IPS-NIHi7 (cell line): ENCODE data around the gene C18orf54.
"Not testable (repeated sequence)": the region's sequence is repeated elsewhere in the genome, so short reads cannot be mapped to it uniquely, and the experiment has no call there.

ENCODE experiments used
- DNase-seq: peaks from one replicate; pipeline ENCODE4 v3.0.0; 2012; ENCODE audit warnings: mixed read lengths; ENCODE audit errors: extremely low spot score

The C18orf54 gene

DNA sequence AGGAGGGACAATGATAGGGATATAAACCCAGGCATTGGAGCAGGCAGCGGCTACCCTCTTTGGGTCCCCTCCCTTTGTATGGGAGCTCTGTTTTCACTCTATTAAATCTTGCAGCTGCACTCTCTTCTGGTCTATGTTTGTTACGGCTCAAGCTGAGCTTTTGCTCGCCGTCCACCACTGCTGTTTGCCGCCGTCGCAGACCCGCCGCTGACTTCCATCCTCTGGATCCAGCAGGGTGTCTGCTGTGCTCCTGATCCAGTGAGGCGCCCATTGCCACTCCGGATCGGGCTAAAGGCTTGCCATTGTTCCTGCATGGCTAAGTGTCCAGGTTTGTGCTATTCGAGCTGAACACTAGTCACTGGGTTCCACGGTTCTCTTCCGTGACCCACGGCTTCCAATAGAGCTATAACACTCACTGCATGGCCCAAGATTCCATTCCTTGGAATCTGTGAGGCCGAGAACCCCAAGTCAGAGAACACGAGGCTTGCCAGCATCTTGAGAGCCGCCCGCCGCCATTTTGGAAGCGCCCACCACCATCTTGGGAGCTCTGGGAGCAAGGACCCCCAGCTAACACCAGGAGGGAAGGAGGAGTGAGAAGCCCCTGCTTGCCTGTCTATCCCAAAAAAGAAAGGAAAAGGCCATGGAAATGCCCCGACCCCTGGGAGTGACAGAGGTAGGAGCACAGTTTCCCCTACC, 29.2 kb downstream of the C18orf54 start:
- not testable (repeated sequence) for DNase-seq

- no peak for DNase-seq
These were observed 29.9 kb downstream of the C18orf54 start for GRCh38 chr18:54387631-54388030.

- DNase-seq, result peak; percentile 73
These were observed 30.8 kb downstream of the C18orf54 start for GRCh38 chr18:54388203-54389142.

DNA sequence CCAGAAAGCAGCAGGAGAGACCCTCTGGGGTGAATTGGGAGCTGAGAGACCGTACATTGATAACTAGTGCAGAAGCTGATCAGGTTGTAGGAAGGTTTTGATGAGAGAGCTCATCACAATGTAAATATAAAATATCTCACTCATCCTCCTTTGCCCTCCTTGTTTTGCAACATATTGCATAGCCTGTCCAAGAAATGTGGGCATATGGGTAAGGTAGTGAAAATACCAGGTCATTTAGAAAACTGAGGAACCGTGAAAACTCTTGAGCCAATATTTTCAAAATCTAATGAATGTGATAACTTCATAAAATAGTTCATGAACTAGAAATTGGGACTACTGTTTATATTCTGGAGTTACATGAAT, 31.4 kb downstream of the C18orf54 start:
- no peak for DNase-seq

- DNase-seq, result no peak
These were observed 33.1 kb downstream of the C18orf54 start for GRCh38 chr18:54390838-54391237.

DNA sequence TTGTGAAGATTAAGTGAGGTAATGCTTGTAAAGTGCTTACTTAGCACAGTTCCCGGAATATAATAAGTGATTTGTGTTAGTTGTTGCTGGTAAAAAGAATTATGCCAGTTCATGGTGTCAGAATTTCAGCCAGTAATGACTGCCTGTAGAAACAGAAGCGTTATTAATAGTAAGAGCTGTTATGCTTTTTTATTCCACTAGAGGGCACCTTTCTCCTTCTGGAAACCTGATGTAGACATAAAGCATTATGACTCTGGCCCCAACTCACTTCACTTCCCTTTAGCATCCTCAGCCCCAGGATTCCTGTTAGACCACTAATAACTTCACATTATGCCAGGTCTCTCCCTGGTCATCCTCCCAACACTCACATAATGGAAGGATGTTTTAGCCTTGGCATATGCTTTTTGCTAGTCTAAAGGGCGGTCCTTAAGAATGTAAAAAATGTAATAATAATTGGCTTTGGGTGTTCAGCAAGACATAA, 34.9 kb downstream of the C18orf54 start:
- DNase-seq, result peak; percentile 55

DNA sequence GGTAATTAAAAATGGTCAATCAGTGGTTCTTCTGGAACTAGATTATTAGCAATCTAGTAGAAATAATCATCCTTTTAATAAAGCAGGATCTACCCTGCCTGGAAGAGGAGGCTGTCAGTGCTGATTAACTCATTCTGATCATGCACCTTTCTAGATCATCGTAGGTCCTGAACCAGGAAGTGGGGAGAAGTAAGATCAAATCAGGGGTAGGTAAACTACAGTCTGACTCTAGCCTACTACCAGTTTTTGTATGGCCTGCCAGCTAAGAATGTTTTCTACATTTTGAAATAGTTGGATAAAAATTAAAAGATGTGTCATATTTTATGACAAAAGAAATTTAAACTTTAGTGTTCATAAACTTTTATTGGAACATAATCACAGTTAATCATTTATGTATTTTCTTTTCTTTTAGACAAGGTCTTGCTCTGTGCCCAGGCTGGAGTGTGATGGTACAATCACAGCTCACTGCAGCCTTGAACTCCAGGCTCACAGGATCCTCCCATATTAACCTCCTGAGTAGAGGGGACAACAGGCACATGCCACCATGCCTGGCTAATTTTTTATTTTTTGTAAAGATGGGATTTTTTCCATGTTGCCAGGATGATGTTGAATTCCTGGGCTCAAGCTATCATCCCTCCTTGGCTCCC, 36.1 kb downstream of the C18orf54 start:
- DNase-seq, result no peak

DNA sequence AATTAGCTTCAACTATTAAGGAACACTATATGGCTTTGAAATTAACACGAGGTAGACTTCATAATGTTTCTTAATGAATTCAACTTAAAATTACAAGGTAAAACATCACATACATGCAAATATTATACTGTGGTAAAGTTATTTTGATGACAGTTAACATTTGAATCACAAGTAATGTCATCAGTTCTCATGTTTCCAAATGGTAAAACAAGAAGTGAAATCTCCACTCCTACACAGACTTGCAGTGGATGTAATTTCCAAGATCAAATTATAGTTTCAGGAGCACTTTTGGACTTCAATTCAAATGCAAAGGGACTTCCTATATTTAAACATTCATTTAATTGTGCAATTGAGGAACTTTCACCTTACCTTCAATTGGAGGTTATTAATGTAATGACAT, 39.1 kb downstream of the C18orf54 start:
- DNase-seq, result no peak

- DNase-seq, result no peak
These were observed 47.6 kb downstream of the C18orf54 start for GRCh38 chr18:54405290-54405689.

GRCh38 chr18:54411781-54412180, 54.1 kb downstream of the C18orf54 start:
- DNase-seq, result no peak

DNA sequence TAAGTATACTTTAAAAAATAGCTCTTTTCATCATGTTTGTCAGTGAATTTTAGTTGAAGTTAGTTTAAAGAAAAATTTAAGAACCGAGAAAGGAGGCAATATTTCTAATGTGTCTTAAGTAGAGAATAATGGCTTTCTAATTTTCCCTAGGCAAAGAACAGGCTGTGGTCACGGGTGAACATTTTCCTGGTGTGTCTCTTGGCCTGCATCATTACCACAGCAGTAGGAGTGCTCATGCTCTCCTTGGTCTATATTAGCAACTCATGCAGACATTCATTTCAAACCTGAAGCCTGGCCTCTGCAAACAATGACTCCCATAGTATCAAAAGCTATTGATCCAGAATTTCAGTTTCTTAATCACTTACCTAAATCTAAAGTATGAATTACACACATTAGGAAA, 57.4 kb downstream of the C18orf54 start:
- DNase-seq, result no peak

- DNase-seq, result no peak
These were observed 58.7 kb downstream of the C18orf54 start for GRCh38 chr18:54416436-54416835.

DNA sequence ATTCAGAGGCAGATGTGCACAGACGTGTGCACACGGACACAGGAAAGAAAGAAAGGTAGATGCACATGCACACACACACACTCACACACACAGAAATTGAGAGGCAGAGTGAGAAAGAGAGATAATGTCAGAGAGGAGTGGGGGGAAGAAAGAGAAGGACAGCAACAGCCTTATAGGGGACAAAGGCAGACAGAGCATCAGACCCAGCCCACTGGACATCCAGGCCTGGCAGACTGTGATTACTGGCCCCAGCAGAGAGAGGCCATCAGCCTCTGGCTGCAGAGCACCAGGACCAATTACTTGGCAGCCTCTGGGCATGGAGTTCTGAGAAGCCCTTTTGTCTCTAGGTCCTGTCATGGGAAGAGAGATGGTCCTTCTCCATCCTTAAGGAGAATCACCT, 66.1 kb downstream of the C18orf54 start:
- DNase-seq, result no peak

GRCh38 chr18:54426085-54426665, 68.5 kb downstream of the C18orf54 start:
- no peak for DNase-seq
